ENCODE measurements around the gene GOLGA6A. TPM values are rescaled to one million over a fixed set of nuclear protein-coding genes. Genes with fewer than 3 reads are reported as not detected.
"Not testable (repeated sequence)": the region's sequence is repeated elsewhere in the genome, so short reads cannot be mapped to it uniquely, and the experiment has no call there.

Gene GOLGA6A
- total RNA-seq, 4 donors from 2014 or later, result 0.20 to 0.87 TPM; not detected in 2

GRCh38 chr15:74121858-74122257 is 39.5 kb upstream of the GOLGA6A start:
- Histone ChIP-seq H3K27ac (no peak overlapping the region), H3K4me1 (no peaks in the 10 kb centered on the region), H3K4me3 (no peak overlapping the region), H3K36me3 (no peaks in the 10 kb centered on the region), H3K27me3 (peaks cover 0 to 52% of the 10 kb centered on the region in 2 donors), H3K9me3 (no peaks in the 10 kb centered on the region)
- WGBS, 2 donors, result 77 to 86% methylated on average over 6 of the region's 6 CpGs
- no peak for TF ChIP-seq EP300 (IDR thresholded peaks at IDR 0.05)
- TF ChIP-seq CTCF (IDR thresholded peaks at IDR 0.05), result no peak
- no peak for TF ChIP-seq POLR2A (IDR thresholded peaks at IDR 0.05)
- no peak for DNase-seq (ENCODE audit: low spot score in 2 of 2)

DNA sequence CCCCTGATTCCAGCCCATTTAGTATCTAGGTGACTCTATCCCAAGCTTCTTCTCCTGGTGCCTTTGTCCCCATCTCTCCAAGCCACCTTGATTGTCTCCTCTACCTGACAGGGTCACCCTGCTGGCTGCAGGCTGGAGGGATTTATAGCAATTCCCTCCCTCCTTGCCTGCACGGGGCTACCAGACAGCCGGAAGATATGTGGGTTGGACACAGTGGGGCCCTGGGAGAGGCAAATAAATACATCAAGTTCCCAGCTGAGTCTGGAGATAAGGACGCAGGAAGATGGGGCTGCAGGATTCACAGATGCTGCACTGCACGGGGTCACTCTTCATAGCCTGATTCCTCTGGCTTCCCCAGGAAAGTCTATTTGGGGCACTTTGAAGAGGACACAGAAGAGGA is 38.7 kb upstream of the GOLGA6A start:
- Histone ChIP-seq H3K27ac (no peak overlapping the region), H3K9me3 (no peaks in the 10 kb centered on the region), H3K27me3 (peaks cover 0 to 48% of the 10 kb centered on the region in 2 donors), H3K36me3 (no peaks in the 10 kb centered on the region), H3K4me1 (no peaks in the 10 kb centered on the region), H3K4me3 (no peak overlapping the region)
- WGBS, 2 donors, result 33 to 35% methylated on average over 4 of the region's 4 CpGs
- TF ChIP-seq CTCF (IDR thresholded peaks at IDR 0.05), result no peak
- no peak for TF ChIP-seq POLR2A (IDR thresholded peaks at IDR 0.05)
- no peak for DNase-seq (ENCODE audit: low spot score in 2 of 2)

GRCh38 chr15:74120426-74120825 is 38.1 kb upstream of the GOLGA6A start:
- no peak overlapping the region for H3K27ac ChIP-seq
- H3K4me3 ChIP-seq, result no peak overlapping the region
- H3K9me3 ChIP-seq, result no peaks in the 10 kb centered on the region
- WGBS, 2 donors, result 69 to 71% methylated on average over 6 of the region's 6 CpGs
- DNase-seq (ENCODE audit: low spot score in 2 of 2), result no peak
- TF ChIP-seq CTCF (IDR thresholded peaks at IDR 0.05), result no peak
- TF ChIP-seq EP300 (IDR thresholded peaks at IDR 0.05), result no peak
- TF ChIP-seq POLR2A (IDR thresholded peaks at IDR 0.05), result no peak
- H3K27me3 ChIP-seq, result peaks cover 0 to 46% of the 10 kb centered on the region in 2 donors
- no peaks in the 10 kb centered on the region for H3K4me1 ChIP-seq
- H3K36me3 ChIP-seq, result no peaks in the 10 kb centered on the region

- H3K9me3 ChIP-seq, result no peaks in the 10 kb centered on the region
- H3K27ac ChIP-seq, result no peak overlapping the region
- 80 to 81% methylated on average over 7 of the region's 7 CpGs for WGBS, 2 donors
- no peaks in the 10 kb centered on the region for H3K4me1 ChIP-seq
- DNase-seq (ENCODE audit: low spot score in 2 of 2), result no peak
- H3K27me3 ChIP-seq, result no peaks in the 10 kb centered on the region
- no peaks in the 10 kb centered on the region for H3K36me3 ChIP-seq
- no peak overlapping the region for H3K4me3 ChIP-seq
- TF ChIP-seq POLR2A (IDR thresholded peaks at IDR 0.05), result no peak
- no peak for TF ChIP-seq EP300 (IDR thresholded peaks at IDR 0.05)
- no peak for TF ChIP-seq CTCF (IDR thresholded peaks at IDR 0.05)
These were observed 27.4 kb upstream of the GOLGA6A start for GRCh38 chr15:74109713-74110112.

DNA sequence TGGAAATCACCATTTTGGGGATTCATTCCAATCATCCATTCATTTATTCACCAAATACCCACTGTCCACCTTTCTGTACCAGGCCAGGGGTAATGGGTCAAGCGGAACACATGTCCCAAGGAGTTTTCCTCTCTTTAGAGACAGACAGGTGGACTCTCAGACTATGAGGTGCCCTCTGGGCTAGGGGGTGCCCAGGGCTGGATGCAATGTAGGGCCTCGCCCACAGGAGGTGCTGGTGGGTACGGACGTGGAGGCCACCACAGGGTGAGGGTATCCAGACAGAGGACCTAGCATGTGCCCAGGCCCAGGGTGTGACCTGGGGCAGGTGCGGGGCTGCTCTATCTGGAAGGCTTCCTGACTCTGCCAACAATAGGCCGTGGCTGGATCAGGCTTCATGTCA is 26.3 kb upstream of the GOLGA6A start:
- H3K27me3 ChIP-seq; H3K4me3 ChIP-seq; H3K4me1 ChIP-seq; DNase-seq (ENCODE audit: low spot score in 2 of 2); H3K36me3 ChIP-seq; H3K27ac ChIP-seq; H3K9me3 ChIP-seq: not testable (repeated sequence)
- 86 to 92% methylated on average over 6 of the region's 6 CpGs for WGBS, 2 donors

- DNase-seq (ENCODE audit: low spot score in 2 of 2), result no peak
- H3K9me3 ChIP-seq, result no peaks in the 10 kb centered on the region
- no peaks in the 10 kb centered on the region for H3K36me3 ChIP-seq
- no peaks in the 10 kb centered on the region for H3K4me1 ChIP-seq
- no peaks in the 10 kb centered on the region for H3K27me3 ChIP-seq
- no peak for TF ChIP-seq CTCF (IDR thresholded peaks at IDR 0.05)
- TF ChIP-seq EP300 (IDR thresholded peaks at IDR 0.05), result no peak
- no peak overlapping the region for H3K27ac ChIP-seq
- no peak overlapping the region for H3K4me3 ChIP-seq
- WGBS, 2 donors, result 81 to 89% methylated on average over 4 to 5 of the region's 5 CpGs
These were observed 25.8 kb upstream of the GOLGA6A start for GRCh38 chr15:74108111-74108510.
